ENCODE measurements around the gene LRWD1. TPM values are rescaled to one million over a fixed set of nuclear protein-coding genes. Genes with fewer than 3 reads are reported as not detected.

Gene LRWD1
- total RNA-seq (2022; extraction: Qiagen RNA extraction; ENCODE audit: low read depth), result 21.3 to 35.3 TPM (median 30.8 TPM) in 5 replicates

DNA sequence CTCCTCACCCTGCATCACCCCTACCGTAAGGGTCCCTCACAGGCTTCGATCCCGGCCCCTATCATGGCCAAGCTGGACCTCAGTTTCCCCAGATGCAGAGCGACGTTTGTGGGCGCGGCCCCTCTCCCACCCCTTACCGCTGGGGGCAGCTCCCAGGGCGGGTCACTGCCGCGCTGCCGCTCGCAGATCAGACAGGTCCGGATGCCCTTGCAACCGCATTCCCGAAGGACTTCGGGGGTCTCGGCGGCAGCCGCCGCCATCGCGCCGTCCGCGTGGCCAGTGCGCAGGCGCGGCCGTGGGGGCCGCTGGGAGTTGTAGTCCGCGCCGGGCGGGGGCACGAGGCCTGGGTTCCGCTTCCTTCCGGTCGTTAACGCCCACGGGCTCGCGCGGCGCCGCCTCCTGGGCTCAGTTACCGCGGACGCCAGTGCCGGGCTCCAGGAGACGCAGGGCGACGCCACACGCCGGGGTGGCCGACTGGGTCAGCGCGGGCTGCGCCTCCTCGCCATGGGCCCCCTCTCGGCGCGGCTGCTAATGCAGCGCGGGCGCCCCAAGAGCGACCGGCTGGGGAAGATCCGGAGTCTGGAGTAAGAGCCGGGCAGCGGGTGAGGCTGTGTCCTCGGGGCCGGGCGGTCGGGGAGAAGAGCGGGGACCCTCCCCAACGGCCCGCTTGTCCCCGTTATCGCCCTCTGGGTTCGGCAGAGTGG lies at the start of gene LRWD1, which contains the start of gene ALKBH4:
Gene LRWD1, plus strand, starts transcription at position 408 of the 704 bp plus-strand sequence. Its CDS starts 97 bp downstream, at position 505.
Gene ALKBH4, minus strand, starts transcription at position 287 of the 704 bp plus-strand sequence. Its CDS starts 27 bp downstream, at position 260.

DNA sequence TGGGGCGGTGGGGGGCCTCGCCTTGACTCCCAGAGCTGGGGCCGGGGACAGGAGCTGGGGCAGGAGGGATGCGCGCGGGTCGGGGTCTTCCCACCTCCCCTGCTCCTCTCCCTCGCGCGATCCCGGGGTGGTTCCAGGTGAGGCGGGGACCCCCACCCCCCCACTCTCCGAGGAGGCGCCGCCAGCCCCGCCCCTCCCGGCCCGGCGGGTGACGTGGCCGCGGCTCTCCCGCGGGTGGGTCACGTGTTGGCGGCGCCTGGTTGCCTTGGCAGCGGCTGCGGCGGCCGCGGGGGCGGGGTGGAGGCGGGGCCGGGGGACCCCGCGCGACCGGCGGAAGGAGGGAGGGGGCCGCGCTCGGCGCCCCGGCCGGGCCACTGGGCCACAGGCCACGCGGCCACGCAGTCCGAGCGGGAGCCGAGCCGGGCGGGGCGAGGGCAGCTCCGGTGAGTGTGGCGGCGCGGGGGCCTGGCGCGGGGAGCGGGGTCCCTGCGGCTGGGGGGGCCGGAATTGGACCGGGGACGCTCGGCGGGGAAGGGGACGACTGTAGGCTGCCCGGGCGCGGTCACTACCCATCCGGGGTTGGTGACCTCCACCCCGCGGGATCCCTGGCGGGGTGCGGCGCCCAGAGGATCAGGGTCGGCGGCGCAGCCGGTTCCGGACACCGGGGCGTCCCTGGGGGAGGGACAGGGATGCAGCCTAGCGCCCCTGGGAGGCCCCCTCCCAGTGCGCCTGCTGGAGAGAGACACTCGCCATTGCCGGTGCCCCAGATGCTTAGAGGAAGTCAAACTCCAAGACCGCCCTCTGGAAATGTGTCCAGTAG lies 31.4 kb upstream of the LRWD1 start, which contains the start of gene ORAI2:
Gene ORAI2, plus strand, starts transcription at position 357 of the 820 bp plus-strand sequence. CDS start 5,382 bp downstream, outside the sequence.

DNA sequence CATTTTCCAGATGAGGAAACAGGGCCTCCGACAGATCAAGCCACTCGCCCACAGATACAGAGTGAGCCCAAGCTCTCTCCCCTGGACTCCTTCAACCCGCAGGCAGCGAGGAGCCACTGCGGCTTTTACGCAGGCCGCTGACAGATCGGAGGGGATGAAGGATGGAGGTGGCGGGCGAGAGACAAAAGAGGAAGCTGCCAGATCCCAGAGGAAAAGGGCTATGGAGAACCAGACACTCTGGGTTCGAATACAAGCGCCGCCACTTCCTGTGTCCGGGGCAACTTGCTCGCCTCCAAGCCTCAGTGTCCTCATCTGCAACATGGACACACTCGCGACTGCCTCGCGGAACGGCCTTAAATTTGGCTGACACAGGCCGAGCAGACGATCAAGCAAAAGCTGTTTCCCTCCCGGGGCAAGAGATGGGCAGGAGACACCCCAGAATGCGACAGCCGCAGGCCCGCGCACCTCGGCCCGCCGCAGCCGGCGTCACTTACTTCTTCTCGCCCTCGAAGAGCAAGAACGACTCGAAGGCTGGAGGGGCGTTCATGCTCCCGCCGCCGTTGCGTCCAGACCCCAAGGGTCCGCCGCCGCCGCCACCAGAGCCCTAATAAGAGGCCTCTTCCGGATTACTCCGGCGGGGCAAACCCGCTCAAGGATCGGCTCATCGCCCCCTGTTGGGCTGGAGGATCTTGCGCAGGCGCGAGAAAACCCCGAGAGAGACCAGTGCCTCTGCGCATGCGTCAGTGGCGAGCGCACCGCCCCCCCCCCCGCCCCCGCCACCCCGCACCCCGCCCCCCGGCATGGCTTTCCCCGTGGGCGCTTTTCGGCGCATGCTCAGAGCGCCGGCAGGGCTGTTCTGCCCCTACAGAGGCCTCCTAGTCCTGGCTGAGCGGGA lies 13.8 kb downstream of the LRWD1 start, which contains the start of gene POLR2J:
Gene POLR2J, minus strand, starts transcription at position 609 of the 895 bp plus-strand sequence. Its CDS starts 62 bp downstream, at position 547.

DNA sequence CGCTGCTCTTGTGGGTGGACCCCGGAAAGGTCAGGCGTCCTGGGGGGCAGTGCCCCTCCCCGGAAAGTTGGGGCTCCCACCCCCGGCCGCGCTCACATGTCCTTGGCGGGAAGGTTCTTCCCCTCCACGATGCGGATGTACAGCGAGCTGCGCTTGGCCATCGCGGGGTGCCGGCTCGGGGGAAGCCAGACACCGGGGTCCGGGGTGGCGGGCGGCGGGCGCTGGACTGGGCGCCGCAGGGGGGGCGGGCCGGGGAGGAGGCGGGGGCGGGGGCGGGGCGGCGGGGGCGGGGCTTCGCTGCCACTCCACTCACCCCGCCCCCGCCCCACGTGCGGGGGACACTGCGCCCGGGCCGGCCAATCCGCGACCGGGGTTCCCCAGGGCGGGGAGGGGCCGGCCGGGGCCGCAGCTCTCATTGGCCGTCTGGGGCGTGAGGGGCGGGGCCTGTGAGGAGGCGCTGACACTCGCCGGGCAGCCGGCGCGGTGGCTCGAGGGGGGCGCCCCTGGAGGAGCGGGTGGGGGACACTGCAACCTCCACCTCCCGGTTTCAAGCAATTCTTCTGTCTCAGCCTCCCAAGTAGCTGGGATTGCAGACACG lies 52.9 kb downstream of the LRWD1 start, which contains the start of gene RASA4B:
Gene RASA4B, minus strand, starts transcription at position 228 of the 598 bp plus-strand sequence. Its CDS starts 67 bp downstream, at position 161.

Other genes with a start within 250 kb of the LRWD1 start
- 1.9 to 3.6 TPM (median 3.1 TPM) in 5 replicates for gene SH2B2, start 178.1 kb upstream of the LRWD1 start, total RNA-seq (2022; extraction: Qiagen RNA extraction; ENCODE audit: low read depth)
- not detected in 5 replicates for gene SPDYE6, start 108.5 kb upstream of the LRWD1 start, total RNA-seq (2022; extraction: Qiagen RNA extraction; ENCODE audit: low read depth)
- gene PRKRIP1, start 68.6 kb upstream of the LRWD1 start, total RNA-seq (2022; extraction: Qiagen RNA extraction; ENCODE audit: low read depth), result 22.2 to 25.8 TPM (median 24.3 TPM) in 5 replicates
- gene ORAI2, start 31.4 kb upstream of the LRWD1 start, total RNA-seq (2022; extraction: Qiagen RNA extraction; ENCODE audit: low read depth), result 32.8 to 42.5 TPM (median 36.7 TPM) in 5 replicates
- 11.1 to 12.7 TPM (median 12.3 TPM) in 5 replicates for gene ALKBH4, start 121 bp upstream of the LRWD1 start, total RNA-seq (2022; extraction: Qiagen RNA extraction; ENCODE audit: low read depth)
- gene POLR2J, start 13.9 kb downstream of the LRWD1 start, total RNA-seq (2022; extraction: Qiagen RNA extraction; ENCODE audit: low read depth), result 97.2 to 129 TPM (median 106 TPM) in 5 replicates
- gene RASA4B, start 52.8 kb downstream of the LRWD1 start, total RNA-seq (2022; extraction: Qiagen RNA extraction; ENCODE audit: low read depth), result 1.4 to 1.9 TPM (median 1.7 TPM) in 5 replicates
- 1.1 to 3.8 TPM (median 3.1 TPM) in 5 replicates for gene UPK3BL2, start 78.7 kb downstream of the LRWD1 start, total RNA-seq (2022; extraction: Qiagen RNA extraction; ENCODE audit: low read depth)
- gene SPDYE2, start 86.2 kb downstream of the LRWD1 start, total RNA-seq (2022; extraction: Qiagen RNA extraction; ENCODE audit: low read depth), result 0.05 TPM in 1 of 5 replicates, not detected in the others
- 17.0 to 40.9 TPM (median 31.8 TPM) in 5 replicates for gene POLR2J3, start 107.6 kb downstream of the LRWD1 start, total RNA-seq (2022; extraction: Qiagen RNA extraction; ENCODE audit: low read depth)
- 2.2 to 2.9 TPM (median 2.6 TPM) in 5 replicates for gene RASA4, start 151.8 kb downstream of the LRWD1 start, total RNA-seq (2022; extraction: Qiagen RNA extraction; ENCODE audit: low read depth)
- 10.2 to 17.4 TPM (median 14.0 TPM) in 5 replicates for gene UPK3BL1, start 177.8 kb downstream of the LRWD1 start, total RNA-seq (2022; extraction: Qiagen RNA extraction; ENCODE audit: low read depth)
- gene SPDYE2B, start 185.3 kb downstream of the LRWD1 start, total RNA-seq (2022; extraction: Qiagen RNA extraction; ENCODE audit: low read depth), result 0.05 TPM in 1 of 5 replicates, not detected in the others
- 0.25 to 0.69 TPM (median 0.43 TPM) in 5 replicates for gene POLR2J2, start 206.7 kb downstream of the LRWD1 start, total RNA-seq (2022; extraction: Qiagen RNA extraction; ENCODE audit: low read depth)